T-helper 1 cell treated with Interleukin-12 subunit alpha and Interleukin-12 subunit beta and Interleukin-4 antibody, amounts not matched to agents 30 μg/mL and 1 μg/mL, for 36 hours (primary cell): Measurements from ENCODE around the gene MAST4.

Experiments
- H3K27ac Mint-ChIP-seq: one replicate; pipeline ENCODE4 v1.8.0; 2021; ENCODE audit warnings: mild to moderate bottlenecking, mixed read lengths
- H3K27me3 Mint-ChIP-seq: one replicate; pipeline ENCODE4 v1.8.0; 2021; ENCODE audit warnings: low read depth, mixed read lengths
- H3K36me3 Mint-ChIP-seq: one replicate; pipeline ENCODE4 v1.8.0; 2021; ENCODE audit warnings: low read depth, mixed read lengths
- H3K4me1 Mint-ChIP-seq: one replicate; pipeline ENCODE4 v1.8.0; 2021; ENCODE audit warnings: low read depth, mixed read lengths
- H3K4me3 Mint-ChIP-seq: one replicate; pipeline ENCODE4 v1.8.0; 2021; ENCODE audit warnings: mild to moderate bottlenecking, moderate library complexity, mixed read lengths
- H3K9me3 Mint-ChIP-seq: one replicate; pipeline ENCODE4 v1.8.0; 2021; ENCODE audit warnings: mixed read lengths

Gene MAST4

DNA sequence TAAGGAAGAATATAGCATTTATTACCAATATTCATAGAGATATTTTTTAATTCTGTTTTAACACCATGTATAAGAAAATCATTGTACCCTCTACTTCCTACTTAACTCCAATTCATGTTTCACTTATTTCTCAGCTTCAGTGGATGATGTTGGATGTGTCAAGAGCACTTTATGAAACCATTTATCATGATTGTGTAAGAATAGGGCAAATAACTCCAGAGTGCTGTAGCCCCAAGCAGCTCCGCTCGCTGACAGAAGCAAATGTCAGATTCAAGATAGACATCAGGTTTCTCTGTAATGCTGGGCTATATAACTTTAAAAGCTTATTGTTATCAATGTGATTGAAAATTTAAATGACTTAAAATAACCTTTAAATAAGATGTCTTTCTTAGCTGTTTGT is 50.4 kb downstream of the MAST4 start:
- Mint-ChIP-seq H3K27me3 (peaks cover 27% of the 10 kb centered on the region), H3K27ac (no peak overlapping the region), H3K4me3 (no peak overlapping the region), H3K36me3 (peaks cover 4% of the 10 kb centered on the region), H3K9me3 (no peaks in the 10 kb centered on the region), H3K4me1 (peaks cover 4% of the 10 kb centered on the region)

DNA sequence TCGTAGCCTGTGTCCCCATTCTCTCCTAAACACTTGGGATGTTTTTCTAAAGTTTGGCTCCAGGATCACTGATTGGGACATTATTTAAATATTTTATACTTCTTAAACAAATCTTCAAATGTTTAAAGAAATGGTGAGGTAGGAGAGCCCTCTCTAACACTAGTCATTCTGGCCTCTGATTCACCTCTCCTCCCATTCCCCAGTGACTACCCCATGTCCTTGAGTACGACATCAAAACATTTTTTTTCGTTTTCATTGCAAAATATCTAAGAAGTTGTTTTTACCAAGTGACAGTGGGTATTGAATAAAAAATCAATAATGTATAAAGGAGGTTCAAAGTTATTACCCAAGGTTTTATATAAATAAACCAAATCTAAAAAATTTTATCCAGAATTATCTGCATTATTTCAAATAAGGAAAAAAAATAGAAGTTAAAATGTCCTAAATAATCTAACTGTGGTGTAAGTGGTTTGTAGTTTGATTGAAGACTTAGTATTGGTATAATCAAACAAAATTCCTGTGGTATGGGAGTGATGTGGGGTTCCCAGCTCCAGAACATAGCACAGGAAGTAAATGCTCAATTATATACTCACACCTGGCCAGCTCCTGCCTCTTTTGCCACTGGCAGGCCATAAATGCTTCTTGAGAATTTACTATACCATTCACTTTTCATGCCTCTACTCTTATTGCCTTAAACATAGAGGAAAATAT is 51.1 kb downstream of the MAST4 start:
- no peak overlapping the region for H3K4me3 Mint-ChIP-seq
- no peak overlapping the region for H3K27ac Mint-ChIP-seq
- peaks cover 4% of the 10 kb centered on the region for H3K4me1 Mint-ChIP-seq
- H3K27me3 Mint-ChIP-seq: peaks cover 23% of the 10 kb centered on the region
- H3K36me3 Mint-ChIP-seq: peaks cover 4% of the 10 kb centered on the region
- peaks cover 4% of the 10 kb centered on the region for H3K9me3 Mint-ChIP-seq

DNA sequence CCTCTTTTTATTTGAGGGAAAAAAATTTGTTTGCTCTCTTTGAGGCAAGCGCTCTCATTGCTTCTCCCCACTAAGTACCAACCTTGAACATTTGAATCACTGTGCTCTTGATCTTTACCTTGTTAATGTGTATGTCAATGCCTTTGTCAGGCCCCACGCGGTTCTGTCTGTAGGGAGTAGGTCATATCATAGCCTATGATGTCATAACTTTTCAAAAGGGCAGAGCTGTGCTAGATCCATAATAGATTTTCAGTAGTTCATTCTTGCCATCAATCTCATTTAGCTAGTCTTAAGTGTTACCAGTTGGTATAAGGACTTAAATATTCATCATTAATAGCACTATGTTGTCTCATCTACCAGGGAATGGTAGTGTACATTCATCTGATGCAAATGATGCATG is 56.6 kb downstream of the MAST4 start:
- H3K4me3 Mint-ChIP-seq: no peak overlapping the region
- H3K9me3 Mint-ChIP-seq: peaks cover 7% of the 10 kb centered on the region
- H3K27ac Mint-ChIP-seq: no peak overlapping the region
- H3K27me3 Mint-ChIP-seq: peaks cover 17% of the 10 kb centered on the region
- H3K4me1 Mint-ChIP-seq: peaks cover 3% of the 10 kb centered on the region
- H3K36me3 Mint-ChIP-seq: peaks cover 4% of the 10 kb centered on the region

DNA sequence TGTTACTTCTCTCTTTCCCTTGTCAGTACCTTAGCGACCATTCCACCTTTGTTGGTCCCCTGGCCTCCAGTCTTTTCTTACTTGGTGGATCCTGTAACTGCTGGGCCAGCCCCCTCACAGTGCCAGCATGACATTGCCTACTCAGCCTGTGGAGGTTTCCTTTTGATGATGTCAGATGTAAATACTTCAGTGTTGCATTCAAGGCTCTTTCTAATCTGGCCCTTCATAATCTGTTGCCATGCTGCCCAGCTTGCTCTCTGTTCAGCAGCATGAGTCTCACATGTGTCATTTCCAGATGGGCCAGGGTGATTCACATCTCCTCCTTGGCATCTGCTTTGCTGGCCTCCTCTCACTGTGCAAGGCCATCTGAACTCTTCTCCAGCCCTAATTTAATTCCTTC is 57.1 kb downstream of the MAST4 start:
- H3K4me3 Mint-ChIP-seq: no peak overlapping the region
- H3K36me3 Mint-ChIP-seq: peaks cover 4% of the 10 kb centered on the region
- H3K9me3 Mint-ChIP-seq: peaks cover 7% of the 10 kb centered on the region
- H3K27ac Mint-ChIP-seq: no peak overlapping the region
- H3K4me1 Mint-ChIP-seq: peaks cover 3% of the 10 kb centered on the region
- peaks cover 17% of the 10 kb centered on the region for H3K27me3 Mint-ChIP-seq

DNA sequence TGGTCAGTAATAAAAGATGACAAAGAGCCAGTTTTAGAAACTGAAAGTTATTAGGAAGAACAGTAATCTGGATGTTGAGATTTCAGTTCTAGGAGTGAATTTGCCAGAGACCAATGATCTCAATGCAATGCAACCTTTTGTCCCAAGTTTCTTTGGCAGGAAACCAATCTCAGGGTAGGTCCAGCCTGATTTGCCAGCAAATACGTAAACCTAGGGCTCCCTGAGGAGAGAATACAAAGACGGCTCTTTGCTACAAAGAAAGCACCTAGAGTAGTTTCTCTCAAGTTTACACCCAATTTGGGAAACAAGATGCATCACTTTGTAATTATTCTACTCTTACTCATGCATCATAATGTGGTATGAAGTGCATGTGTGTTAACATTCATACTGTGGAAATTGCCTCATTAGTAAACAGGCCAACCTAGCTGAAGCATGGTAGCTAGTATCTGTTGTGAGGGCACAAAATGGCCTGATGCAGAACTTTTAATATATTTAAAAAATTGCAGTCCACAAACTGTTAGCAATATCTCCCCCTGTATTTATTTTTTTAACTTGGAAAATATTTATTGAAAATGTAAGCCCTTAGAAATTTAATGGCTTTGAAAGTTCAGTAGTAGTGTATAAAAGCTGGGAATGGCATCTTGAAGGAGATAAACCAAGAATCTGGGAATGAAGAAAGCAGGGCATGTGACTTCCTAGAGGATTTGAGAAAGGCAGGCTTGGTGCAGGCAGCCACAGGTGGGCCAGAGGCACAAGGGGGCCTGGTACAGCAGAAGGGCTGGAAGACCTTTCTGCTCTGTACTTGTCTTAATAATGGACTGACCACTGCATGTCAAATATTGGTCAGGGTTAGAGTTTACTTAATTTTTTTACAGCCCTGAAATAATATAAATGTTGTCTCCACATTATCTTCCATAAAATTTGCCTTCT is 59.5 kb downstream of the MAST4 start:
- Mint-ChIP-seq H3K9me3 (peaks cover 7% of the 10 kb centered on the region), H3K27me3 (peaks cover 13% of the 10 kb centered on the region), H3K36me3 (peaks cover 1% of the 10 kb centered on the region), H3K4me1 (peaks cover 3% of the 10 kb centered on the region), H3K4me3 (no peak overlapping the region), H3K27ac (no peak overlapping the region)

DNA sequence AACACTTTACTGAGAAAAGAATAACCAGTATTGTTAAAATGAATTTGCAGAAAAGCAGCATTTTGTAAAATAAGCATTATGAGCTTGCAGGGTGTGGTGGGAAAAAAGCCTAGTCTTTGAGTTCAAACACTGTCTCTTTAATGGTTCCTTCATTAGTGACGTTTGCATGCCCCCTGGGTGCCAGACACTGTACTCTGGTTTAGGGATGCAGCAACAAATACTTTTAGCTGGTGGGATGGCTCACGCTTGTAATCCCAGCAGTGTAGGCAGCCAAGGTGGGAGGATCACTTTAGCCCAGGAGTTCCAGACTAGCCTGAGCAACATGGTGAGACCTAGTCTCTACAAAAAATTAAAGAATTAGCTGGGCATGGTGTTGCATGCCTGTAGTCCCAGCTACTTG is 62.3 kb downstream of the MAST4 start:
- Mint-ChIP-seq H3K4me1 (no peaks in the 10 kb centered on the region), H3K4me3 (no peak overlapping the region), H3K9me3 (peaks cover 3% of the 10 kb centered on the region), H3K36me3 (peaks cover 1% of the 10 kb centered on the region), H3K27me3 (peaks cover 17% of the 10 kb centered on the region), H3K27ac (no peak overlapping the region)

DNA sequence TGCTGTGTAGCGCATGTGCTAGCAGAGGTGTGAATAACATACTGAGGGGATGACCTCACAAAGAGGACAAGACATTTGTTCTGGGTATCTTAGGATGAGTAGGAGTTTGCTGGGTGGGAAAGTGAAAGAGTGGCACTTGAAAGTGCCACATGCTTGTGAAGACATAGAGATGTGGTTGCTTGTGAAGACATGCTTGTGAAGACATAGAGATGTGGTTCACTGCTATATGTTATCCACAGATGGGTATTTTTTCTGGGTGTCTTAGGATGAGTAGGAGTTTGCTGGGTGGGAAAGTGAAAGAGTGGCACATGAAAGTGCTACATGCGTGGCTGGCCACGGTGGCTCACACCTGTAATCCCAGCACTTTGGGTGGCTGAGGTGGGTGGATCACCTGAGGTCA is 63.6 kb downstream of the MAST4 start:
- no peak overlapping the region for H3K4me3 Mint-ChIP-seq
- no peak overlapping the region for H3K27ac Mint-ChIP-seq
- peaks cover 1% of the 10 kb centered on the region for H3K4me1 Mint-ChIP-seq
- peaks cover 21% of the 10 kb centered on the region for H3K27me3 Mint-ChIP-seq
- peaks cover 7% of the 10 kb centered on the region for H3K9me3 Mint-ChIP-seq
- H3K36me3 Mint-ChIP-seq: peaks cover 1% of the 10 kb centered on the region

DNA sequence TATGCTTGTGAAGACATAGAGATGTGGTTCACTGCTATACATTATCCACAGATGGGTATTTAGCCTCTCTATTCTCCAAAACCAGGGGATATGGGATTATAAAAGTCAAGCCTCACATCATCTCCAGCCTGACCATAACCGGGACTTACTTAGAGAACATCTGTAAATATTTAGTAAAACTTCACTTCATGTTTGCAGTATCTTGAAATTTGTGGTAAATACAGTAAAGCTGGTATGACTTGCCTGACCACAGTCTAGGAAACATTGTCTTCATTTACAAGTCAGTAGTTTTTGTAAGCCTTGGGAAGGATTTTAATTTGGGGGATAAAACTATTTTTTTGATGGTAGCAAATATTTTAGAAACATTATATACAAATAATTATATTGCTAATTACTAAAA is 64.2 kb downstream of the MAST4 start:
- peaks cover 7% of the 10 kb centered on the region for H3K9me3 Mint-ChIP-seq
- peaks cover 23% of the 10 kb centered on the region for H3K27me3 Mint-ChIP-seq
- peaks cover 1% of the 10 kb centered on the region for H3K4me1 Mint-ChIP-seq
- H3K27ac Mint-ChIP-seq: no peak overlapping the region
- peaks cover 1% of the 10 kb centered on the region for H3K36me3 Mint-ChIP-seq
- H3K4me3 Mint-ChIP-seq: no peak overlapping the region

DNA sequence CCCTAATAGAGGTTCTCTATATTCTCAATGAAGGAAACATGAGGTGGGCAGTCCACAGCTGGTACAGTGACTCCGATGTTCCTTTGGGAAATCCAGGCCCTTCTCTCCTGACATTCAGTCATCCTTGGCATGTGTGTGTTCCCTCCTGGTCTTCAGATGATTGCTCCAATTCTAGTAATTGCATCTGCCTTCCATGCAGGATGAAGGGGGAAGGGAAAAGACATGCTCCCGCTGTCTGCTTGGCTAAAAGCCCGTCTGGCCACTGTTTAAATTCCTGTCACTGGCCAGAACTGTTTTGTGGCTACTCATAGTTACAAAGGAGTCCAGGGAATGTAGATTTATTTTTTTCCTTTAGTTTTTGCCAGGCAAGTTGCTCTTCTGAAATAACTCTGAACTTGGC is 65.0 kb downstream of the MAST4 start:
- H3K4me3 Mint-ChIP-seq: no peak overlapping the region

DNA sequence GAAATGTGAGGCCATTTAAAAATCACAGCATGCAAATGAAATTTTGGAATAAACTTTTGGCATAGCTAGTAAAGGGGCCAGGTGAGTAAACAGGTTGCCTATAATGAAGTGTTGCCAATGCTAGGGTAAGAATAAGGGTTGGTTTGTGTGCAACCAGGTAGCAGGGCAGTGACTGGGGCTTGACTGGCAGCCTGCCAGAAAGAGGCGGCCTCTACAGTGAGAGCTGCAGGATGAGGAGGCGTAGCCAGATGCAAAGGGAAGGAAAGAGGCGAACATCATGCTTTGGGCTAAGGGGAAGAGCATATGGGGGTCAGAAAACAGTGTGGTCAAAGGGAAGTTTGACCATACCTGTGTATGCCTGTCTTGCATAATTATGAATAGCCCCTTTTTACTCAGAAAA is 70.6 kb downstream of the MAST4 start:
- H3K27ac Mint-ChIP-seq: no peak overlapping the region
- peaks cover 7% of the 10 kb centered on the region for H3K9me3 Mint-ChIP-seq
- no peak overlapping the region for H3K4me3 Mint-ChIP-seq
- no peaks in the 10 kb centered on the region for H3K36me3 Mint-ChIP-seq
- H3K27me3 Mint-ChIP-seq: peaks cover 36% of the 10 kb centered on the region
- H3K4me1 Mint-ChIP-seq: peaks cover 1% of the 10 kb centered on the region

More for the DNA sequence above, 65.0 kb downstream of the MAST4 start:
- Mint-ChIP-seq H3K36me3 (peaks cover 1% of the 10 kb centered on the region), H3K4me1 (peaks cover 1% of the 10 kb centered on the region), H3K27ac (no peak overlapping the region), H3K27me3 (peaks cover 23% of the 10 kb centered on the region), H3K9me3 (peaks cover 7% of the 10 kb centered on the region)

DNA sequence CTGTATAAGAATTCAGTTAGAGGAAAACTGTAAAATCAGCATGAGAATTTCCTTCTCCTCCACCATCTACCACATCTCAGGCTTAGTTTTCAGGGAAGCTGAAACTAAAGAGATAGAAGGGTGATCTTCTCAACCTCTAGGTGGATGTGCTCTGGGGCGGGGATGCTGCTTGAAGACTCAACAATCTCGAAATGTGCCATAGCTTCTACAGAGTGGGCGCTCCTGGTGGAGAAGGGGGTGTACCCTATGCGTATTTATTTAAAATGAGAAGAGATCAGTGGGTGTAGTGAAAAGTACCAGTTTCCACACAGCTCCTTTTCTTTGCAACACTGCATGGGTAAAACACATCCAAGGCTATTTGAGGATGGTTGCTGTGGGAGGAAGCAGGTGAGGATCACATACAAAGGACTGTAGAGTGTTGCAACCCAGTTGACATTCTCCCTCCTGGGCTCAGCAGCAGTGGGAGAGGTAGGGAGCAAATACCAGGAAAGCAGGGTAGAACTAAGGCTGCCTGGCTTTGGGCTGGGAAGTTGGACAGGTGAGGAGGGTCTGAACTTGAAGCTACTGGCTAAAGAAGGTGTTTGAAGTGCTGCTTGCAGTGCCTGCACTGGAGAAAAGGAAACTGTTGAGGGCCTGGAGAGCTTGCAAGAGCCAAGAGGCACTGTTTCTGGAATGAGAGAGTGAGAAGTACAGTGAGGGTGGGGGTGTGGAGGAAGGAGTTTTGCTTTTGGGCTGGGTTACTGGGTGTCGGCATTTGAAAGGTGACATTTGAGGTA is 73.1 kb downstream of the MAST4 start:
- H3K36me3 Mint-ChIP-seq: no peaks in the 10 kb centered on the region
- no peak overlapping the region for H3K4me3 Mint-ChIP-seq
- no peaks in the 10 kb centered on the region for H3K9me3 Mint-ChIP-seq
- H3K27me3 Mint-ChIP-seq: peaks cover 20% of the 10 kb centered on the region
- no peaks in the 10 kb centered on the region for H3K4me1 Mint-ChIP-seq
- no peak overlapping the region for H3K27ac Mint-ChIP-seq

DNA sequence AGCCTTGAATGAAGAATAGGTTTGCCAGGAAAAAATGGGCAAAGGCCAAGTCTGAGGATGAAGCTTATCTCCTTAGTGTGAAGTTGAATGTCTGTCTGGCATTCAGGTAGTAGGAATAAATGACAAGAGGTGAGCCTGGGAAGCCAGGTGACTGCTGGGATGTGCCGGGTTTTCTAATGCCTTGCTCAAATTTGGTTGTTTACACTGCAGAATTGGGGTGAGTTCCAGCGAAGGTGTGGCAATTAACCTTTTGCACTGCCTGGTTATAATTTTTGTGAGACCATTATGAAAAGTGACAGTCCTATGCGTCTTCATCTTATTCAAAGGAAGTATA is 73.6 kb downstream of the MAST4 start:
- Mint-ChIP-seq H3K36me3 (no peaks in the 10 kb centered on the region), H3K27ac (no peak overlapping the region), H3K9me3 (no peaks in the 10 kb centered on the region), H3K4me1 (no peaks in the 10 kb centered on the region), H3K27me3 (peaks cover 17% of the 10 kb centered on the region), H3K4me3 (no peak overlapping the region)

DNA sequence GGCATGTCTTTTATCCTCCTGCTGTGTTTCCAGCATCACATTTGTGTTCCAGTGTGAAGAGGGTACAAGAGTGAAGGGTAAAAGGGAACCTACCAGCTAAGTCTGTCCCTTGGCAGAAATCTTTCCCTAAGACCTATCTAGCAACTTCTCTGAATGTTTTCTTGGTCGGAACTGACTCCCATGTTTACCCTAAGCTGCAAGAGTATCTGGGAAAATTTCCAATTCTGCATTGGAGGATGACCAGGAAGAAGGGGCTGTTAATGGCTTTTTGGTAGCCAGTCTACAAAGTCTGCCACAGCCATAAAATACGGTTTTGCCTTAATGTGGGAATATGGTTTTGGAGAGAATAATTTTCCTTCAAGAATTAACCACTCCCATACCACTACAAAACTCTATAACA is 75.1 kb downstream of the MAST4 start:
- Mint-ChIP-seq H3K4me3 (no peak overlapping the region), H3K36me3 (no peaks in the 10 kb centered on the region), H3K4me1 (no peaks in the 10 kb centered on the region), H3K9me3 (no peaks in the 10 kb centered on the region), H3K27ac (no peak overlapping the region), H3K27me3 (peaks cover 29% of the 10 kb centered on the region)

DNA sequence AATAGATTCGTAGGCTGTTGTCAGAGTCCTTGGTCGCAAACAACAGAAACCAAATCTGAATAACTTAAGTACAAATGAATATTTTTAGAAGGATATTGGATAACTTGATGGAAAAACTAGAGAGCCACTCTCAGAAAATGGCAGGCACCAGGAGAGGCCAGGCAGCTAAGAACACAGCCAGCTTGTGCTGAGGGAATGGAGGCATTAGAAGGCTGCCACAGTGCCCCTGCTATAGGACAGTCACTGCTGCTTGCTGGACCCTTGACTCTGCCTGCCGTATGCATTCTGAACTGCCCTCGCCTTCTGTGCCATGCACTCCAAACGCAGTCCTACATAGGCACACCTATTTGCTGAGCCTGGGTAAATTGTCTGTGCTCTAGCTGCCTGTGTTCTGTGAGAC is 78.6 kb downstream of the MAST4 start:
- Mint-ChIP-seq H3K36me3 (no peaks in the 10 kb centered on the region), H3K4me1 (no peaks in the 10 kb centered on the region), H3K4me3 (no peak overlapping the region), H3K27me3 (peaks cover 28% of the 10 kb centered on the region), H3K27ac (no peak overlapping the region), H3K9me3 (no peaks in the 10 kb centered on the region)
